HUES48 (cell line): Measurements from ENCODE around the gene ATXN1.

Experiments
- H3K27ac ChIP-seq: one replicate; pipeline ENCODE4 v1.7.0; 2013; ENCODE audit warnings: low read depth, low read length, inconsistent platforms
- H3K27me3 ChIP-seq: 2 replicates; pipeline ENCODE4 v1.6.1; 2013; ENCODE audit warnings: mild to moderate bottlenecking, low read length; ENCODE audit not compliant: control insufficient read depth, insufficient read depth
- H3K36me3 ChIP-seq: 2 replicates; pipeline ENCODE4 v1.6.1; 2013; ENCODE audit warnings: low read length; ENCODE audit not compliant: control insufficient read depth, insufficient read depth
- H3K4me1 ChIP-seq: 2 replicates; pipeline ENCODE4 v1.6.1; 2013; ENCODE audit warnings: mild to moderate bottlenecking, low read length; ENCODE audit not compliant: control insufficient read depth, insufficient read depth
- H3K4me3 ChIP-seq: 2 replicates; pipeline ENCODE4 v1.5.1; 2013; ENCODE audit warnings: mild to moderate bottlenecking, low read depth, low read length
- H3K9ac ChIP-seq: 2 replicates; pipeline ENCODE4 v1.6.1; 2013; ENCODE audit warnings: mild to moderate bottlenecking, low read depth, low read length, moderate library complexity
- H3K9me3 ChIP-seq: 2 replicates; pipeline ENCODE4 v1.6.1; 2013; ENCODE audit warnings: low read length; ENCODE audit not compliant: control insufficient read depth, insufficient read depth

Gene ATXN1

DNA sequence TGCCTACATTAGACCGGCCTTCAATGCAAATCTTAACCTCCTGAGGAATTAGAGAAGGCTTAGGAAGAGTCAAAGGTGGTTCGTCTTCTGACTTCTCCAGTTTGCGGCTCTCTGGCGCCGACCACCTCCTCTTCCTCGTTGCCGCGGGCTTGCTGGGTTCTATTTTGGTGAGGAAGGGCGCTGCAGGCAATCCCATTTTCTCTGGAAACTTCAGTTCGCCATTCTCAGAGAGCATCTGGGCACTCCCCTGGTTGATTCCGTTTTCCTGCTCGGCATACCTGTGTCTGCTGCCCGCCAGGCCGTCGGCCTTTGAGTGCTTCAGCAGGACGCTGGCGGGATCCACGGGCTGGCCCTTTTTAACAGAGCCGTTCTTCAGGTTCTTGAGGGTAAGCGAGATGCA lies 454.9 kb downstream of the ATXN1 start:
- no peak overlapping the region for H3K9ac ChIP-seq
- H3K9me3 ChIP-seq: no peaks in the 10 kb centered on the region
- H3K4me1 ChIP-seq: peaks cover 34% of the 10 kb centered on the region
- no peaks in the 10 kb centered on the region for H3K27me3 ChIP-seq
- H3K36me3 ChIP-seq: no peaks in the 10 kb centered on the region
- H3K4me3 ChIP-seq: no peak overlapping the region
- no peak overlapping the region for H3K27ac ChIP-seq

DNA sequence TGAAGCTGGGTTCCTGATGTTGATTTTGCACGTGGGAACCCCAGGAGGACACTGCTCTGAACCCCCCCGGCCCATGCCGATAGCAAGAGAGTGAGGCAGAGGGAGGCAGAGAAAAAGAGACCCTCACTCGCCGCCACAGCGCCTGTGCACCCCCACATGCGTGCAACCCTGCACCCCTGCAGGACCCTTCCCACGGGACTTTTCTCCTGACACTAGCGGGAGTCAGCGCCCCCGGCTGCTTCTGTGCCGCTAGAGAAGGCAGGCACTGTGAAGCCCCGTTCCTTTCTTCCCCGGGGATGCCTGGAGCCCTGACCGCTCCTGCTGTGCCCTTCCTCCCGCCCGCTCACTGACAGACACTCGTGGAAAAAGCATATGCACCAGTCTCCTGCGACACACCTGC lies 455.5 kb downstream of the ATXN1 start:
- H3K36me3 ChIP-seq: no peaks in the 10 kb centered on the region
- no peak overlapping the region for H3K27ac ChIP-seq
- H3K9me3 ChIP-seq: no peaks in the 10 kb centered on the region
- no peak overlapping the region for H3K4me3 ChIP-seq
- H3K4me1 ChIP-seq: peaks cover 34% of the 10 kb centered on the region
- H3K9ac ChIP-seq: no peak overlapping the region
- no peaks in the 10 kb centered on the region for H3K27me3 ChIP-seq

DNA sequence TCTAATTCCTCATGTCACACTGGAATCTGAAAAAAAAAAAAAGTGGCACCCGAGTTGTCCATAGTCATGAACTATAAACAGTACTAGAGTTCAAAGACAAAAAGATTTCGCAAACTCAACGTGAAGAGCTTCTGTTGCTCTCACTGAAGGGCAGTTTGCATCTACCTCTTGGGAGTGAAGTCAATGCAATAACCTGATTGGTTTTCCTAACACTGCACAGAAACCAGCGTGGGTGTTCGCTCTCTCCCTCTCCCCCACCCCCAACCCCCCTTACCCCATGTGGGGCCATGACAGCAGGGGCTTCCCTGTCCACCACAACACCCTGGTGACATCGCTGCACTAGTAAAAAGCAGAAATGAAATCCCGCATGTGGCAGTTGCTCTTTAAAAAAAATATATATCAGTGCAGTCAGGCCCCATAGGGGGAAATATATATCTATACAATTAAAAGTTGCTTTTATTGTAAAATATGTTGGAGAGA lies 456.0 kb downstream of the ATXN1 start:
- no peaks in the 10 kb centered on the region for H3K27me3 ChIP-seq
- no peak overlapping the region for H3K9ac ChIP-seq
- H3K36me3 ChIP-seq: no peaks in the 10 kb centered on the region
- peaks cover 34% of the 10 kb centered on the region for H3K4me1 ChIP-seq
- H3K4me3 ChIP-seq: no peak overlapping the region
- no peaks in the 10 kb centered on the region for H3K9me3 ChIP-seq
- no peak overlapping the region for H3K27ac ChIP-seq

DNA sequence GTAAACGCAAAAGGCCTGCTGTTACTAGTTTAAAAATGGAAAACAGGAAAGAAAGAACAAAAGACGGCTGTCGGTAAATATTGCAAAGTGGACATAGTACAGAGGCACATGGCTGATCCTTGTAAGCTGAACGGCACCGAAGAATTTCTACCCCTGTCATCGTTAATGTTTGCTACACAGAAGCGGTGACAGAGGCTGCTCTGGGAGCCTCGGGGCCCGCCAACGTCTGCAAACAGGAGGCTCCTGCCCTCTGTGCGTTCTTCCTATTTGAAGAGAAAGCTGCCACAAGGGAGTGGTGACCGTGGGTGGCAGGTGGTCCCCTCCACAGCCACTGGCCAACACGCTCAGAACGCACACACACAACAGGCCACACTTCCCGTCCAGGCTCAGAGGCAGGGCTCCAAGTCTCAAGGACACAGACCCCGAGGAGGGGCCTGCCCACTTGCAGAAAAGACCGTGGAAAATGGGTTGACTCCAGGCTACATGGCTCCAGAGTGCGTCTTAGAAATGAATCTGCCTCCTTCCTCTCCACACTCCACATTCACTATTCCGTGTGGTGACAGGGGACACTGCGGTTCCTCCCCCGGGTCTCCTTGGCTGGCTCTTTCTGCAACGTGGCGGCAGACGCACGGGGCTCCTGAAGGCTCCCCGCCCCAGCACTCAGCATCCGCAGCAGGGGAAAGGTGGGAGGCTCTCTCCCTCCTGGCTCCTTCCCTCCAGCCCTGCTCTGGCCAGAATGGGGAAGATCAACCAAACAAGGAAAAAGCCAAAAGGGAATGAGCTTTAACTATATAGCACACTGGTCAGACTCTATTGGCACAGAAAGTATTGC lies 458.3 kb downstream of the ATXN1 start:
- Histone ChIP-seq H3K9me3 (no peaks in the 10 kb centered on the region), H3K36me3 (no peaks in the 10 kb centered on the region), H3K27ac (no peak overlapping the region), H3K4me1 (peaks cover 34% of the 10 kb centered on the region), H3K4me3 (no peak overlapping the region), H3K9ac (no peak overlapping the region), H3K27me3 (no peaks in the 10 kb centered on the region)

DNA sequence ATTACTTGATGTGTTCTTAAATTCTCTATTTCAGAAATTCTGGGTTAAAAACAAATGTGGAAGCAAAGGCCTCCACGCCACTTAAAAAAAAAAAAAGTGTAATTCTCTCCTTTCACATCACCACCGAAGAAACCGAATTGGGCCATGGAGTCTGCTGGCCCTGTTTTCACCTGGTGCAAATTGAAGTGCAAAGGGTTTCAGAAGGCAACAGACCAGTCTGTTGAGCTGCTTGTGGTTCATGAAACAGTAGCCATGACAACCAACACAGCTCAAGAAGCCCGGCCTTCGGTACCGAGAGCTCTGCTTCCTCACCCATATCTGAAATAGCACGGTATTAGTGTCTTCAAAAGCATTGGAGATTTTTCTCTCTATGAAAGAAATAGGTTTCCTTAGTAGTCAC lies 459.7 kb downstream of the ATXN1 start:
- H3K9ac ChIP-seq: no peak overlapping the region
- no peaks in the 10 kb centered on the region for H3K27me3 ChIP-seq
- H3K27ac ChIP-seq: no peak overlapping the region
- H3K4me3 ChIP-seq: no peak overlapping the region
- H3K36me3 ChIP-seq: no peaks in the 10 kb centered on the region
- peaks cover 33% of the 10 kb centered on the region for H3K4me1 ChIP-seq
- H3K9me3 ChIP-seq: no peaks in the 10 kb centered on the region

DNA sequence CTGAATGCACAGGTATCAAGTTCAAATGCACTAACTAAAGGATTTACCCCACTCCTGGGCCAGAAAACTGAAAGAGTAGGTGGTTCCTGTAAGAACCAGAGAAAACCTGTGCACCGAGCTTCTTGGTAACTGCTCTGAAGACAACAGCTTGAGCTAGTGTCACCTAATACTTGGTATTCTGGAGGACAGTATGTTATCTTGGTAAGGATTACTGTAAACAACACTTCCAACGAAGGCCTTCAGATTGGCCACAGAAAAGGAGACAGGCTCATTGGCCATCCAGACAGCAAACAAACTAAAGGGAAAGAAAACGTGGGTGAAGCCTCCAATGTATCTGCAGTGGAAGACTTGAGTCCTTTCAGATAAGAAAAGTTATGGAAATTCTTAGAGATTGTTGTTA lies 461.4 kb downstream of the ATXN1 start:
- Histone ChIP-seq H3K9me3 (no peaks in the 10 kb centered on the region), H3K9ac (no peak overlapping the region), H3K27me3 (no peaks in the 10 kb centered on the region), H3K36me3 (no peaks in the 10 kb centered on the region), H3K4me1 (peaks cover 24% of the 10 kb centered on the region), H3K4me3 (no peak overlapping the region), H3K27ac (no peak overlapping the region)

DNA sequence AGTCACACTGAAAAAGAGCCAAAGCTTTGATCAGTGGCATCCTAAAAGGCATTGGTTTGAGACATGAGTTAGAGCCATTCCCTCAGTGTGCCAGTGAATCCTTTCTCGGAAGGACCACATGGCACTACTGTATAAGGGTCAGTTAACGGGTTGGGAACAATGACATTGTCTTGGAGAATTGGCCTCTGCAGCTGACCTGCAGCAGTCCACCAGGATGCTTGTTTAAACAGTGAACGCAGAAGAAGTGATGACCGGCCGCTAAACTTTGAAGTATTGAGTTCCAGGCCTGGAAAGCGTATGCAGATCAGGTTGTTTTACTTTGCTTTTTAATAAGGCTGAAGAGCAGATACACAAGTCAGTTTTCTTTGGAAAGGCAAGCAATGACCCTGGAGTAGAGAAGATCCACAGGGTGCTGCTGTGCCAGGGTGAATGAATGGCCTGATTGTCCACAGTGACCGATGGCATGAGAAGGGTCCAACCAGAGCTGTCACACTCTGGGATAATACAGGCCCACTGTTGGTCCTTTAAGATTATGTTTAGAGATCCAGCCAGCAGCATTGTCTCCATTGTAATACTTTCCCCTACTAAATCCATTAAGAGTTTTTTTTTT lies 465.1 kb downstream of the ATXN1 start:
- H3K27me3 ChIP-seq: no peaks in the 10 kb centered on the region

DNA sequence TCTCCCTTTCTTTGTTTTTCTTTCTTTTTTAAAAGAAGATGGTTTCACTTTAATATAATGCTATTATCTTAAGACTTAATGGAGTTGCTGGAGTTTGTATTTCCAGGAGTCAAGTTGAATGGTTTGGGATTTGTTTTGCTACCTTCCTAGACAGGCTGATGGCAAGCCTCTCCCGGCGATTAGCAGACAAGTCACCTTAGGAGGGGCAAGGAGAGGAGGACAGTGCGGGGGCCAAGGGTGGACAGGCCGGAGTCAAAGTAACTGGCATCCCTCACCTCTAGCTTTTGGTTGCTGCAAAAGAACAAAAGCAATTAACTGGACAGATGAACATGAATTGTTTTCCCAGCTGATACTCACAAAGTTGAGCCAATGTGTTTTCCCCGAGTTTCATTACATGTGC lies 465.8 kb downstream of the ATXN1 start:
- no peaks in the 10 kb centered on the region for H3K27me3 ChIP-seq
- H3K36me3 ChIP-seq: no peaks in the 10 kb centered on the region
- no peak overlapping the region for H3K4me3 ChIP-seq
- H3K9me3 ChIP-seq: no peaks in the 10 kb centered on the region
- H3K9ac ChIP-seq: no peak overlapping the region
- H3K4me1 ChIP-seq: no peaks in the 10 kb centered on the region
- no peak overlapping the region for H3K27ac ChIP-seq

More for the DNA sequence above, 465.1 kb downstream of the ATXN1 start:
- Histone ChIP-seq H3K4me3 (no peak overlapping the region), H3K9ac (no peak overlapping the region), H3K9me3 (no peaks in the 10 kb centered on the region), H3K36me3 (no peaks in the 10 kb centered on the region), H3K27ac (no peak overlapping the region), H3K4me1 (no peaks in the 10 kb centered on the region)

DNA sequence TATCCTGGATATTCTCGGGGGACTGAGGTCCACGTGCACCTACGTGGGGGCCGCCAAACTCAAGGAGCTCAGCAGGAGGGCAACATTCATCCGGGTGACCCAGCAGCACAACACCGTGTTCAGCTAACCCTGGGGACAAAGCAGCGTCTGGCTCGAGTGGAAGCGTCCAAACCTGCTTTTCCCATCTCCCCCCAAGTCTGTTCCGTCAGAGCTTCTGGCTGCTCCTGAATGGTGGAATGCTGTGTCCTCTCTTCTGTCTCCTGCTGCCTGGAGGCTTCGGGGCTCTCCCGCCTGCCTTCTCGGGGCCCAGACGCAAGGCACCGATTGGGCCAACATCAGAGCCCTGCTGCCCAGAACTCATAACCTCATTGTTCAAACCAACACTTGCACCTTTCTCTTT lies 466.2 kb downstream of the ATXN1 start:
- no peaks in the 10 kb centered on the region for H3K9me3 ChIP-seq
- H3K36me3 ChIP-seq: no peaks in the 10 kb centered on the region
- H3K27me3 ChIP-seq: no peaks in the 10 kb centered on the region
- no peak overlapping the region for H3K4me3 ChIP-seq
- H3K4me1 ChIP-seq: peaks cover 2% of the 10 kb centered on the region; the same call in 1 of the 2 replicates
- no peak overlapping the region for H3K9ac ChIP-seq
- no peak overlapping the region for H3K27ac ChIP-seq

DNA sequence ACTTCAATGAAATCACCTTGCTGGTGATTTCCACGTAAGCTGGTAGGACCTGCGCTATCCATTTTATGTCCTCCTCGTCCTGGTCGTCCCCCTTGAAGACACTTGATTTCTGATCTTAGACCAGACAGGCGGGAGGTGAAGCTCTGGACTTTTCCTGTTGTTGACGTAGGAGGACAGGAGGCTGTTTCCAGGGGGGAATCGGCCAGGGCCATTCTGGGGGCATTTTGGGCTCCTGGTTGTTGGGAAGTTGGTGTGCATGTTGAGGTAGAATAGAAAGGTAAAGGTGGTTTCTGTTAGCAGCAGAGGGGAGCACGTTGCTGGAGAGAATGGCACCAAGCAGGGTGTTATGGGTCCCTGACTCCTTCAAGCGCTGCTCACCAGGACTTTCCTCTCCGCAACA lies 466.9 kb downstream of the ATXN1 start:
- Histone ChIP-seq H3K27me3 (no peaks in the 10 kb centered on the region), H3K9me3 (no peaks in the 10 kb centered on the region), H3K9ac (no peak overlapping the region), H3K36me3 (no peaks in the 10 kb centered on the region), H3K4me1 (peaks cover 2% of the 10 kb centered on the region; the same call in 1 of the 2 replicates), H3K27ac (no peak overlapping the region), H3K4me3 (no peak overlapping the region)

DNA sequence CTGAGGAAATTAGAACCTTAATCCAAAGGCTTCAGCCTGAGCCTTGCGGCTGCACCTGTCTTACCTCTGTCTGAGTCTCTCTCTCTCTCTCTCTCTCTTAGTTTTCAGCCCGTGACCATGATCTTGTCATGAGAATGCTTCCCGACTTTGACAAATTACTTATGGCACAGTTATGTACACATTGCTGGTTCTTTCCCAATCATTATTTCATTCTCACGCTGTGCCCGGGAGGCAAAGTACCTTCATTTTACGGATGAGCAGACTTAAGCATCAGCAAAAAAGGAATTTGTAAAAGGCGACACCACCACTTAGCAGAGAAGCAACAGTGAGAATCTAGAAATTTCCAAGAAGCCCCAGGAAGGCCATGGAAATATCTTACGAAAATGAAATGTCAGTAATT lies 468.3 kb downstream of the ATXN1 start:
- Histone ChIP-seq H3K9me3 (no peaks in the 10 kb centered on the region), H3K4me1 (peaks cover 2% of the 10 kb centered on the region; the same call in 1 of the 2 replicates), H3K36me3 (no peaks in the 10 kb centered on the region), H3K27me3 (no peaks in the 10 kb centered on the region), H3K4me3 (no peak overlapping the region), H3K27ac (no peak overlapping the region), H3K9ac (no peak overlapping the region)
